GM18511 (cell line): ENCODE data around the gene CRELD2.

Experiments
- ATAC-seq: cut with Tn5 transposase; IDR thresholded peaks from one replicate; pipeline ENCODE4 v1.9.1; 2021; ENCODE audit warnings: mild to moderate bottlenecking, moderate library complexity; ENCODE audit not compliant: unreplicated experiment

The CRELD2 gene

DNA sequence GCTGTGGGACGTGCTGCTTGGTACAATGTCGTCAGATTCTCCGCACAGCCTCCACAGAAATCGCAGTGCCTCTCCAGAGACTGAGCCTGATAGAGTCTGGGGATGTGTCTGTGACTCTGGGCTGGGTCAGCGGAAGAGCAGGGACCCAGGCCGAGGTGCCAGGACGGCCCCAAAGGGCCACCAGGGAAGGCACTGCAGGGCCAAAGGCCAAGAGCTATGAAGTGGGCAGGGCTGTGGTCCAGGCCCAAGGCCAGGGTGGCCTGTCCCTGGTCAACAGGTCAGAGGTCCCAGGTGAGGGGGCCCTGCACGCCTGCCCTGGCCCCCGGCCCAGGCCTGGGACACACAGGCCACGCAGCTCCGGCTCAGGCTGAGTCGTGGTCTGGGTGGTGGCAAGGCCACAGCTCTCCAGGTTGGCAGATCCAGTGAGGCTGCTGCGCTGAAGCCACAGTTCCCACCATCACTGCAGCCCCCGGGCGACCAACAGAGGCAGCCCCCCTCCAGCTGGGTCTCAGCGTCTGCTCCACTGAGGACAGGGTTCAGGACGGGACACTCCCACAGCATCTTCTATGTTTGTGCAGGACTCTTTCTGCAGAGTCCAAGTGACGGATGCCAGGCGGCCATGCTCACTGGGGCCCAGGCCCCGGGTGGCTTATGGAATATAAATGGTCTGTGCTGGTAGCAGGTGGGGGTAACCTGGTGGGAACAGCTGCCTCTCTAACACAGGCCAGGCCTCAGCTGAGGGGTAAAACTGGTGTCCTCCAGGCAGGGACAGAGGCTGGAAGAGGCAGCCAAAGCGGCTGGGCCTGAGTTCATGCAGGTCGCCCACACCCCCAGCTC is 37.4 kb downstream of the CRELD2 start:
- no peak for ATAC-seq

GRCh38 chr22:49956418-49956770 is 38.0 kb downstream of the CRELD2 start:
- ATAC-seq, result no peak

DNA sequence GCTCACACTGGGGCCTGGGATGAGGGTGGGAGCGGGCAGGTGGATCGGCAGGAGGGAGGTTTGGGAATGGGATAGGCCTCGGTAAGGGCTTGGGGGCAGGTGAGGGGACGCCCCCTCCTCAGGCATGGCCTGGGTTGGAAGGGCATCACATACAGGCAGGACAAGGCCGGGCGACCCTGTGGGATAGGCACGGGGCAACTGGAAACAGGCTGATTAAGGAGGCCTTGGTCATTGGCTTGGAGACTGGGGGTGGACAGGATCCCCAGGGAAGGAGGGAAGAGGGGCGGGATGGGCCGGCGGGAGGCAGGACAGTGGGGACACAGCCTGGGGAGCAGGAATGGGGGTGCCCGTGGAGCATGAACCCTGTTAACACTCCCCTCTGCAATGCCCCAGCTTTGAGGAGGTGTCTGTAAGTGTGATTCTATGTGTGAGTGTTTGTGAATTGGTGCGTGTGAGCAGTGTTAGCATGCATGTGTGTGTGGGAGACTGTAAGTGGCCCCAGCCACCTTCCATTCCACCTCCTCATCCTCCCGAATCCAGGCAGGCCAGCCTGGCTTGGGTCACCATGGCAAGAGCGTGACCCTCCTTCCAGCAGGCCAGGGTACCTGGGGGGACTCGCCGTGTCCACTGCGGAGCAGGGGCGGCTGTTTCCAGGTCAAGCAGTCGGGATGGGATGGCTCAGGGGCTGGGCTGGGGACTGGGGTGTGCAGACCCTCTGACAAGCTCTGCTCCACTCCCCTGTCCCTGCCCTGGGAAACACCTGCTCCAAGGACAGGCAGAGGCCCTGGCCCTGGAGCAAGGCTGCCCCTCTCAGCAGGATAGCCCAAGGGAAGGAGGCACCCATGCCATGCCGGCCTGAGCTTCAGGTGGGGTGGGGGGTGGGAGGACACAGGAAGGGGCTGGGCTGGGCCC is 38.7 kb downstream of the CRELD2 start:
- ATAC-seq, result no peak

DNA sequence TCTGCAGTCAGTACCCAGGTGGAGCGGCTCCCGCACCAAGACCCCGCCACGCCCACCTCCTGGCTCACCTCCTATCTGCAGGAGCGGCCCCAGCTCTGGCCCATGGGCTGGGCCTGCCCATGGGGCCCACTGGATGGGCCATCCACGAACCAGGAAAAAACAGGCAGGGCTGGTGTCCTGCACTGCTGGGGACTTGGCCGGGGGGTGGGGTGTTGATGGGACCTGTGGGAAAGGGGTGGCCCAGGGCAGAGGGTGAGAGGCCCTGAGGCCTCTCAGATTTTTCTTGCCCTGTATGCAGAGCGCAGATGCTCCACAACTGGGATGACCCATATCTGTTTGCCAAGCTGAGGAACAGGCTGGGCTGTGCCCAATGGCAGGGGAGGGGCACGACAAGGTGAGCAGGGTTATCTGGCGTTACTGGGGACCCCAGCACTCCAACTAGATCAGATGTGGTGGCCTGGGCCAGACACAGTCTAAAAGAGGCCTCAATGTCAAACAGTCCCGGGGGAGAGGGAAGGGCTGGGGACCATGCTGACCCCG is 39.5 kb downstream of the CRELD2 start:
- ATAC-seq, result no peak

DNA sequence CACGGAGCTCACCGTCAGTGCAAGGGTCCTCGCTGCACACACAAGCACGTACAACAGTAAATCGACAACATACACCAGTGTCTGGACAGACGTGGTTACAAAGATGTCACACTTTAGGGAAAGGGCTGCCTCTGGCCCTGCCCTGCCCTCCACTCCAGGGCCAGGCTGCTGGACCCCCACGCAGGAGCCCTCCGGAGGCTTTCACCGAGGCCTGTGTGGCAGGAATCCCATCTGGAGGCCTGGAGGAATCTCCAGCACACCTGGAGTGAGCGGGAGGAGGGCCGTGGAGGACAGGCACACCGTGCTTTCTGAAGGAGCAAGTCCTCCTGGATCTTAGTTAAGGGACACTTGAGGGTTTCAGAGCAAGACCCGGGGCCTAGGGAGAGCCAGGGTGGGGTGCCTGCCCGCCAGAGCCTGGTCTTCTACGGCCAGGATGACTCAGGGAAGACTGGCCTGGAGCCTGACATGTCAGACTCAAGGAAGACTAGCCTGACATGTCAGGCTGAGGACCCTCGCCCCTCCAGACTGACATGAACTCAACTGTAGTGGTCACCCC is 40.0 kb downstream of the CRELD2 start:
- no peak for ATAC-seq

GRCh38 chr22:49958931-49959781 is 40.7 kb downstream of the CRELD2 start:
- ATAC-seq, result no peak

GRCh38 chr22:49959782-49960158 is 41.3 kb downstream of the CRELD2 start:
- ATAC-seq, result peak; percentile 15

DNA sequence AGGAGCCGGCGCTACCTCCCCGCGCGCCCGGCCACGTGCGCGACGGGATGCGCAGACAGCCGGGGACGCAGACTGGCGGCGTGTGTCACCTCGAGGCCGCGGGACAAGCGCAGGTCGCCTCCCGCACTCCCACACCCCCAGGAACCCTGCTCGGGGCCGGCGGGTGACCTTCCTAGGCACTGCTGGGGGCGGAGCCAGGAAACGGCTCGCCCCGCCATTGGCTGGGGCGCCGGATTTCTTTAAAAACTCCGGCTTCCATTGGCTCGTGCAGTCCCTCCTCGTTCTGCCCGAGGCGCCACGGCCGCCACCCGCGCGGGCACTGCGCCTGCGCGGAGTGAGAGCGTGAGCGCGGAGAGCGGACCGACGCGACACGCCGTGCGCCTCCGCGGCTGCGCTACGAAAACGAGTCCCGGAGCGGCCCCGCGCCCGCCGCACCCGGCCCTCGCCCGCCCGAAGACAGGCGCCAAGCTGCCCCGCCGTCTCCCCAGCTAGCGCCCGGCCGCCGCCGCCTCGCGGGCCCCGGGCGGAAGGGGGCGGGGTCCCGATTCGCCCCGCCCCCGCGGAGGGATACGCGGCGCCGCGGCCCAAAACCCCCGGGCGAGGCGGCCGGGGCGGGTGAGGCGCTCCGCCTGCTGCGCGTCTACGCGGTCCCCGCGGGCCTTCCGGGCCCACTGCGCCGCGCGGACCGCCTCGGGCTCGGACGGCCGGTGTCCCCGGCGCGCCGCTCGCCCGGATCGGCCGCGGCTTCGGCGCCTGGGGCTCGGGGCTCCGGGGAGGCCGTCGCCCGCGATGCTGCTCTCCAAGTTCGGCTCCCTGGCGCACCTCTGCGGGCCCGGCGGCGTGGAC is 41.9 kb downstream of the CRELD2 start, which contains the start of gene PIM3:
TSS of gene PIM3 (plus strand) at position 614 of the 846 bp plus-strand sequence. CDS start at position 790, 176 bp downstream.
- ATAC-seq, result peak; percentile 70

GRCh38 chr22:49961005-49961600 is 42.7 kb downstream of the CRELD2 start:
- no peak for ATAC-seq

- ATAC-seq, result no peak
Measured at GRCh38 chr22:49961601-49962011, 43.2 kb downstream of the CRELD2 start.

GRCh38 chr22:49962012-49962750 is 43.7 kb downstream of the CRELD2 start:
- ATAC-seq, result no peak

GRCh38 chr22:49962751-49963646 is 44.6 kb downstream of the CRELD2 start:
- no peak for ATAC-seq

GRCh38 chr22:49963647-49964026 is 45.2 kb downstream of the CRELD2 start:
- no peak for ATAC-seq

- ATAC-seq, result no peak
Measured at GRCh38 chr22:49964136-49965090, 46.0 kb downstream of the CRELD2 start.

DNA sequence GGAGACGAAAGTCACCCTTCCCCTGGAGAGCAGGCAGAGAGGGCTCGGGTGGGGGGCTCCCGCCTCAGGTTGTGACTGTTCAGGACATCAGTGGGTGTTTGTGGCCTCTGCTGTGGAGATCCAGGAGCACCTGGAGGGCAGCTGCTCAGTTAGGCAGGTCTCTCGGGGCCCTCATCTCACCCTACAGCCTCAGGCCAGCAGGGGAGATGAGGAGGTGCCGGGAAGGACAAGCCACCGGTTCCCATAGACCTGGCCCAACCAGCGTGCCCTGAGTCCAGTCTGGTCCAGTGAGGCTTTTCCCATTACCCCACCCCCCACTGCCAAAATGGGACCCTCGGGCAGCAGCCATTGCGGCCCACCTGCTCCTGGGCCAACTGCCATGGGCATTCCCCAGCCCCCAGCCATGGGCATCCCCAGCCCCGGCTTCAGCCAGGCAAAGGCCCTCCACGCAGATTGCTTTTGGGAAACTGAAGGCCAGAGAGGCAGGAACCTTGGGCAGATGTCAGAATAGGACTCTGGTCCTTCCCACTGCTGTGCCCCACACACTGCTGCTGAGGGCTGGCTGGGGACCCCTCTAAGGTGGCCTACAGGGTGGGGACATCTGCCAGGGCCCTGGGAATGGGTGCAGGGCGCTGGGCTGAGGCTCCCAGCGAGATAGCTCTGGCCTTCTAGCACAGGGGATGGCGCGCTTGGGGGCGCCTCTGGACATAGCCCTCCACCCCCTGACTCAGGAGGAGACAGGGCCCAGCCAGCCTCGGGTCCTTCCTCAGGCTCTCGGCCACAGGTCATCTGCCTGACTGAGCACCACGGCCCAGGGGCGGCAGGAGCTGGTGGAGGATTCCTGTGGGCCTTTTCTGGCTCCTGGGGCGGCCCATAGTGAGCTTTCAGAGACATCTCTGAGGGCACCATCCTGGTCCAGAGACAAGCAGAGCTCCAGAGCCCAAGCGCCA is 46.9 kb downstream of the CRELD2 start:
- ATAC-seq, result no peak
